Measurements from ENCODE around the gene RGS6.

- no peak for TF ChIP-seq CTCF (IDR thresholded peaks at IDR 0.05)
- no peak for TF ChIP-seq POLR2A (IDR thresholded peaks at IDR 0.05)
These were observed 122.7 kb downstream of the RGS6 start for GRCh38 chr14:72054911-72055310.
